Measurements from ENCODE around the gene REXO5.

DNA sequence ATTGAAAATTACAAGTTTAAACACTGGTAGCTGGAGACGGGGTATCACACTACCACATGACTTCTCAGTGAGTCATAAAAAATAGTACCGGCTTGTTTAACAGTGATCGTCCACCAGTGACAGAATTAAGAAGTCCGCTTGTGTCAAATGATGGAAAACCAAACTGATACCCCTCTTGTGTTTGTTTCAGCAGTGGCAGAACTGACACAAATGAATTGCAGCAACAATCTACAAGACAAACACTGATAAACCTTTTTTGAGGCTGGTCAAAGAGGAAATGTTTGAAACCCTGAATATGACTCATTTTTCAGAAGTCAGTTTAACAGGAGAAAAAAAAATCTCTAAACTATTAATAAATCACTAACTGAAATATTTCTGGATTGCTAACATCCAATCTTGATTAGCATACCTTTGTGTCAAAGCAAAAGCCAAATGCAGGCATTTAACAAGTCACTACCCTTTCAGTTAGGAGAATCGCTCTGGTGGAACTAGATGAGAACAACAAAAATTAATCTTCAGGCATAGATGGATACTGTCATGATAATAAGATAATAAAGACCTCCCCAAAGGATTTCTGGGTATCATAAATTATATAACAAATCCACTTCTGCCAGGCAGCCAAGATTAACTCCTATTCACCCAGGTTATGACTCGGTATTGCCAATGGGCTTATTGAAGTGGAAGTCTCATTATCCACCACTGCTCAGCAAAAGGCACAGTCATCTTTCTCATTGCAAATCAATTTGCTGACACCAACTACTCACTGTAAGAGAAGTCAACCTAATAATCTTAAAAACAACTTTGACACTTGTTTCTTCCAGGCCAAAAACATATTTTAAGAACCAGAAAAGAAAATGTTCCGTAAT lies 73.1 kb downstream of the REXO5 start:
- TF ChIP-seq POLR2AphosphoS5 (IDR thresholded peaks at IDR 0.05; ENCODE audit: low read depth, low read length) (no peak), REST (IDR thresholded peaks at IDR 0.05; ENCODE audit: insufficient read depth in 1 of 2, low read depth in 2 of 2, low read length in 2 of 2) (no peak), TAF1 (IDR thresholded peaks at IDR 0.05; ENCODE audit: borderline replicate concordance, insufficient read depth, low read length) (no peak), SIN3A (IDR thresholded peaks at IDR 0.05; ENCODE audit: borderline replicate concordance, insufficient read depth, low read length) (no peak)

Data from PFSK-1 (cell line).